Fibroblast of skin of scalp (primary cell): ENCODE data around the gene SAMD8.
"Not testable (repeated sequence)": the region's sequence is repeated elsewhere in the genome, so short reads cannot be mapped to it uniquely, and the experiment has no call there.

Source experiments
- DNase-seq: peaks from one replicate; pipeline ENCODE4 v3.0.0-alpha.2; 2013

SAMD8 gene

GRCh38 chr10:75107756-75108683 is 3.4 kb upstream of the SAMD8 start:
- no peak for DNase-seq

GRCh38 chr10:75108684-75109458 is 2.6 kb upstream of the SAMD8 start:
- DNase-seq: peak; percentile 28

GRCh38 chr10:75109459-75109778 is 2.0 kb upstream of the SAMD8 start:
- no peak for DNase-seq

GRCh38 chr10:75110006-75110632 is 1.3 kb upstream of the SAMD8 start:
- DNase-seq: no peak

GRCh38 chr10:75111907-75112679 is 637 bp downstream of the SAMD8 start:
- peak; percentile 57 for DNase-seq

GRCh38 chr10:75115137-75115536 is 3.7 kb downstream of the SAMD8 start:
- DNase-seq: no peak

- DNase-seq: peak; percentile 40
Observed at GRCh38 chr10:75116941-75117775, 5.7 kb downstream of the SAMD8 start.

GRCh38 chr10:75117995-75118394 is 6.5 kb downstream of the SAMD8 start:
- DNase-seq: peak; percentile 18

GRCh38 chr10:75119444-75120066 is 8.1 kb downstream of the SAMD8 start:
- DNase-seq: not testable (repeated sequence)

GRCh38 chr10:75121322-75121721 is 9.9 kb downstream of the SAMD8 start:
- DNase-seq: no peak

GRCh38 chr10:75122505-75122904 is 11.0 kb downstream of the SAMD8 start:
- no peak for DNase-seq

GRCh38 chr10:75123088-75123682 is 11.7 kb downstream of the SAMD8 start:
- no peak for DNase-seq

- DNase-seq: peak; percentile 47
Observed at GRCh38 chr10:75126277-75126676, 14.8 kb downstream of the SAMD8 start.

GRCh38 chr10:75127471-75127870 is 16.0 kb downstream of the SAMD8 start:
- DNase-seq: peak; percentile 46

GRCh38 chr10:75128985-75129384 is 17.5 kb downstream of the SAMD8 start:
- DNase-seq: not testable (repeated sequence)

- DNase-seq: no peak
Observed at GRCh38 chr10:75129537-75129936, 18.1 kb downstream of the SAMD8 start.

GRCh38 chr10:75133701-75134100 is 22.2 kb downstream of the SAMD8 start:
- not testable (repeated sequence) for DNase-seq

GRCh38 chr10:75136346-75136745 is 24.9 kb downstream of the SAMD8 start:
- no peak for DNase-seq

GRCh38 chr10:75137533-75138438 is 26.3 kb downstream of the SAMD8 start:
- DNase-seq: peak; percentile 42
